GM12801 (cell line): ENCODE measurements around the gene RBKS.

Source experiments
- CTCF ChIP-seq: IDR thresholded peaks from one replicate; pipeline ENCODE4 v1.5.1; 2011; ENCODE audit warnings: control low read depth; ENCODE audit not compliant: insufficient read length; ENCODE audit errors: extremely low read depth

RBKS gene

GRCh38 chr2:27890146-27890923 is at the start of gene RBKS, which contains the start of gene BABAM2:
TSS of gene RBKS (minus strand) at chr2:27890387. CDS start at chr2:27890345, 42 bp downstream.
TSS of gene BABAM2 (plus strand) at chr2:27890729. CDS start at chr2:27894557, 3,828 bp downstream.
- TF ChIP-seq CTCF: no peak

GRCh38 chr2:27935026-27935425 is 44.8 kb upstream of the RBKS start:
- no peak for TF ChIP-seq CTCF

GRCh38 chr2:27932396-27932795 is 42.2 kb upstream of the RBKS start:
- no peak for TF ChIP-seq CTCF

GRCh38 chr2:27931361-27931950 is 41.3 kb upstream of the RBKS start:
- no peak for TF ChIP-seq CTCF

- no peak for TF ChIP-seq CTCF
Observed at GRCh38 chr2:27929916-27930486, 39.8 kb upstream of the RBKS start.

- no peak for TF ChIP-seq CTCF
Observed at GRCh38 chr2:27925766-27926472, 35.7 kb upstream of the RBKS start.

- no peak for TF ChIP-seq CTCF
Observed at GRCh38 chr2:27922842-27923241, 32.7 kb upstream of the RBKS start.
